Measurements from ENCODE around the gene TRIM67.

DNA sequence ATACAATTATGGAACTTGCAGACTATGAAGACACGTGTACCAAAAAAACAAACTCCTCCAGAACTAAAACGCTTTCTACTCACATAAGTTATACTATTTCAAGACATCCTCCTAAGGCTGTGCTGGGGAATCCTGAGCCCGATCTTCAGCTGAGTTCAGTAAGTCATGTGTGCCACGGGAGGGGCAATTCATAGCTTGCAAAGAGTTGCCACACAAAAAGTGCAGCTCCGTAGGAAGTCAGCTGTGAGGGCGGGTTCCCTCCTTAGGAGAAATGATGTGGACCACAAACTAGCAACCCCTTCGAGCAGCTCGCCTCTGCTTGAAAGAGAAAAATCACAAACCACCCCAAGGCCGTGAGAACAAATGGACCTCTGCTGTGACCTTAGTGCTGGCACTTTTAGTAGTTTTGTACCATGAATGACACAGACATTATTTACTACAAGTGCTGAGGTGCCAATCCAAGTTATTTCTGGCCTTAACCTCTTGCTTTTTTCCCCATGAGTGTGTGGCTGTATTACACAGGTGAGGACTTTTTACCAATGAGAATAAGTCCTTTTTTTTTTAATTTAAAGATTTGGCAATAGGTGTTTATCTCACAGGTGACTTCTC is 35.8 kb upstream of the TRIM67 start:
- TF ChIP-seq, protein P1, sequence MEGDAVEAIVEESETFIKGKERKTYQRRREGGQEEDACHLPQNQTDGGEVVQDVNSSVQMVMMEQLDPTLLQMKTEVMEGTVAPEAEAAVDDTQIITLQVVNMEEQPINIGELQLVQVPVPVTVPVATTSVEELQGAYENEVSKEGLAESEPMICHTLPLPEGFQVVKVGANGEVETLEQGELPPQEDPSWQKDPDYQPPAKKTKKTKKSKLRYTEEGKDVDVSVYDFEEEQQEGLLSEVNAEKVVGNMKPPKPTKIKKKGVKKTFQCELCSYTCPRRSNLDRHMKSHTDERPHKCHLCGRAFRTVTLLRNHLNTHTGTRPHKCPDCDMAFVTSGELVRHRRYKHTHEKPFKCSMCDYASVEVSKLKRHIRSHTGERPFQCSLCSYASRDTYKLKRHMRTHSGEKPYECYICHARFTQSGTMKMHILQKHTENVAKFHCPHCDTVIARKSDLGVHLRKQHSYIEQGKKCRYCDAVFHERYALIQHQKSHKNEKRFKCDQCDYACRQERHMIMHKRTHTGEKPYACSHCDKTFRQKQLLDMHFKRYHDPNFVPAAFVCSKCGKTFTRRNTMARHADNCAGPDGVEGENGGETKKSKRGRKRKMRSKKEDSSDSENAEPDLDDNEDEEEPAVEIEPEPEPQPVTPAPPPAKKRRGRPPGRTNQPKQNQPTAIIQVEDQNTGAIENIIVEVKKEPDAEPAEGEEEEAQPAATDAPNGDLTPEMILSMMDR (IDR thresholded peaks at IDR 0.05) = no peak
- TF ChIP-seq EP300 (IDR thresholded peaks at IDR 0.05) = no peak
- TF ChIP-seq CEBPB (IDR thresholded peaks at IDR 0.05) = no peak
- no peak for TF ChIP-seq FOSL2 (IDR thresholded peaks at IDR 0.05)
- no peak for TF ChIP-seq FOSL2 (CRISPR knock-in tag; IDR thresholded peaks at IDR 0.05)
- TF ChIP-seq CBX2 (IDR thresholded peaks at IDR 0.05; ENCODE audit: borderline replicate concordance, low read depth) = no peak
- no peak for TF ChIP-seq POLR2A (IDR thresholded peaks at IDR 0.05; ENCODE audit: low read length)
- no peak for TF ChIP-seq CBX8 (IDR thresholded peaks at IDR 0.05)
- TF ChIP-seq PHF8 (IDR thresholded peaks at IDR 0.05; ENCODE audit: borderline replicate concordance, low read depth) = no peak
- no peak for TF ChIP-seq JUNB (IDR thresholded peaks at IDR 0.05)
- no peak for TF ChIP-seq SMC3 (IDR thresholded peaks at IDR 0.05)
- TF ChIP-seq, protein P2, sequence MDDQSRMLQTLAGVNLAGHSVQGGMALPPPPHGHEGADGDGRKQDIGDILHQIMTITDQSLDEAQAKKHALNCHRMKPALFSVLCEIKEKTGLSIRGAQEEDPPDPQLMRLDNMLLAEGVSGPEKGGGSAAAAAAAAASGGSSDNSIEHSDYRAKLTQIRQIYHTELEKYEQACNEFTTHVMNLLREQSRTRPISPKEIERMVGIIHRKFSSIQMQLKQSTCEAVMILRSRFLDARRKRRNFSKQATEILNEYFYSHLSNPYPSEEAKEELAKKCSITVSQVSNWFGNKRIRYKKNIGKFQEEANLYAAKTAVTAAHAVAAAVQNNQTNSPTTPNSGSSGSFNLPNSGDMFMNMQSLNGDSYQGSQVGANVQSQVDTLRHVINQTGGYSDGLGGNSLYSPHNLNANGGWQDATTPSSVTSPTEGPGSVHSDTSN (IDR thresholded peaks at IDR 0.05) = no peak

Data from A549 (cell line).